WTC11 (cell line): ENCODE results near the gene SMARCE1.

Source experiments
- FOXP1 ChIP-seq: sonication (generic); formaldehyde crosslinking; IDR thresholded peaks from 2 replicates; pipeline ENCODE4 v1.8.0; 2022; ENCODE audit warnings: missing genetic modification reagents, mild to moderate bottlenecking, moderate library complexity, borderline replicate concordance
- TCF7 ChIP-seq: sonication (generic); formaldehyde crosslinking; IDR thresholded peaks from 2 replicates; pipeline ENCODE4 v1.8.0; 2022; ENCODE audit warnings: mild to moderate bottlenecking, low read depth, missing genetic modification reagents, moderate library complexity
- TF ChIP-seq, protein P1 (sequence below): sonication (generic); formaldehyde crosslinking; IDR thresholded peaks from 2 replicates; pipeline ENCODE4 v1.8.0; 2022; ENCODE audit warnings: mild to moderate bottlenecking, missing genetic modification reagents

DNA sequence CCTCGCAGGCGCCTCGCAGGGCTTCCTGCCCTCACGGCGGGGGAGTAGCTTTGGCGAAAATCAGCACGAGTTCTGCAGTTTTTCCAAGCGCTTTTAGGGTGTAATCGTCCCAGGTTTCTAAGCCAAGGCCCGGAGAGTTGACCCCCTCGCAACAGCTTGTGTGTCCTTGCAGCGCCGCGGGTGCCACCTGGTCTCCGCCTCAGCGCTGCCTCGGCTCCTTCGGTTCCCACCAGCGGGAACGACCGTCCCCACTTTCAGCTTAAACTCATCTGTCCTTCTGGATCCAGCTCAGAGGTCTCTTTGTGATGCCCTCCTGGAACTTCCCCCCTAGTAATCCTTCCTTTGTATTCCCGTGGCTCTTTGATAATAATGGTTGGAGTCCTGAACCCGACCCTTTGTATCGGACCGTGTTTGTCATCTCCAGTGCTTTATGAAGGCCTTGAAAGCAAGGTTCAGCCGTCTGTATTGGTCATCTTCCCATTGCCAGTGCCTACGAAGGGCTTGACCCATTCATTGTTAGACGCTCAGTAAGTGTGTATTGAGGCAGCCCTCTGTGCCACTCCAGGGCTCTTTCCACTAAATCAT lies 858 bp upstream of the SMARCE1 start:
- TF ChIP-seq TCF7 (CRISPR knock-in tag) (no peak), FOXP1 (CRISPR knock-in tag) (0 out of 2 replicates have a peak, but pooled peaks have one; percentile 49)
- TF ChIP-seq, protein P1, sequence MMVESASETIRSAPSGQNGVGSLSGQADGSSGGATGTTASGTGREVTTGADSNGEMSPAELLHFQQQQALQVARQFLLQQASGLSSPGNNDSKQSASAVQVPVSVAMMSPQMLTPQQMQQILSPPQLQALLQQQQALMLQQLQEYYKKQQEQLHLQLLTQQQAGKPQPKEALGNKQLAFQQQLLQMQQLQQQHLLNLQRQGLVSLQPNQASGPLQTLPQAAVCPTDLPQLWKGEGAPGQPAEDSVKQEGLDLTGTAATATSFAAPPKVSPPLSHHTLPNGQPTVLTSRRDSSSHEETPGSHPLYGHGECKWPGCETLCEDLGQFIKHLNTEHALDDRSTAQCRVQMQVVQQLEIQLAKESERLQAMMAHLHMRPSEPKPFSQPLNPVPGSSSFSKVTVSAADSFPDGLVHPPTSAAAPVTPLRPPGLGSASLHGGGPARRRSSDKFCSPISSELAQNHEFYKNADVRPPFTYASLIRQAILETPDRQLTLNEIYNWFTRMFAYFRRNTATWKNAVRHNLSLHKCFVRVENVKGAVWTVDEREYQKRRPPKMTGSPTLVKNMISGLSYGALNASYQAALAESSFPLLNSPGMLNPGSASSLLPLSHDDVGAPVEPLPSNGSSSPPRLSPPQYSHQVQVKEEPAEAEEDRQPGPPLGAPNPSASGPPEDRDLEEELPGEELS (CRISPR knock-in tag) = no peak
